ENCODE data around the gene ESPL1.

- TF ChIP-seq EZH2 (IDR thresholded peaks at IDR 0.05; ENCODE audit: low read length, missing control alignments) (no peak), CTCF (conservative IDR thresholded peaks at IDR 0.05 in 1 of 2, IDR thresholded peaks at IDR 0.05 in 1 of 2; ENCODE audit: low read depth in 1 of 2, low read length in 2 of 2) (no peak)
Observed at GRCh38 chr12:53279283-53279869, 11.3 kb downstream of the ESPL1 start.

Measured in fibroblast of lung (primary cell).